HG03520 (cell line): ENCODE data around the gene TAF3.
"Not testable (repeated sequence)": the region's sequence is repeated elsewhere in the genome, so short reads cannot be mapped to it uniquely, and the experiment has no call there.

ENCODE experiments used
- ATAC-seq: cut with Tn5 transposase; IDR thresholded peaks from one replicate; pipeline ENCODE4 v1.9.1; 2021; ENCODE audit warnings: mild to moderate bottlenecking, moderate library complexity; ENCODE audit not compliant: unreplicated experiment

Gene TAF3

DNA sequence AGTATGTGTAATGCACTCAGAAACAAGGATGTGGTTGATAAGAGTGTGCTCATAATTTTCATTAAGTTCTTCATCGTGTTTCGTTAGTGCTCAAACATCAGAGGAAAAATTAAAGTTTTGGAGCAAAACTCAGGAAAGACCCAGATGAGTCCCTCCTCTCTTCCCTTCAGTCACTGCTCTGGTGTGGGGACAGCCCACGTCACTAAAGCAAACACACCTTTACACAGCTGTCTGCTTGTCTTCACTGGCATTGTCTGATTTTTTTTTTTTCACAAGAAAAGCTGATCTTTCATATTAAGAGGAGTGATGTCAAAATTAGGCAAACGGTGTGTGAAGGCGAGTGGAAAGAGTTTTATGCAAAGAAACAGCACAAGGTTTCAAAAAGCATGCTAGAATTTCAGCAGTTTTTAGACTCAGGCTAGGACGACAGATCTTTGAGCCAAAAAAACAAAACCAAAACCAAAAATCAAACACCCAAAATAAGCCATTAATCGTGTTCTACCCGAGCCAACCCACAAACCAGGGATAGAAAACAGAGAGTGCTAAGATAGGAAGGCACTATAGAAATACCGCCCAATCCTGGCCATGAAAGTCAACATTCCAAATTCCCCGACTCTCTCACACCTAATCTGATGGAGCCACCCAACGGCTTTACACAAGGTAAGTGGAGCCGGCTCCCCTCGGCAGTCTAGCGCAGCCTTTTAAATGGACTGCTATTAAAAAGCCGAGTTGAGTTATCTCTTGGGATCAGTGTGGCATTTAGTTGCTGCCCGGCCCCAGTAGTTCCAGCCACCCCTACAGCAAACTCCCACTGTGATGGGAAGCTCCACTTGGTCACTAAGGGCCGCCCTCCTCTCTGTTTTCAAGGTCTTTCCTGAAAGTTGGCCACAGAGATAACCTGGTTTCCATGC lies 208.3 kb downstream of the TAF3 start:
- ATAC-seq, result no peak

GRCh38 chr10:8031211-8031610 lies 212.9 kb downstream of the TAF3 start:
- ATAC-seq, result not testable (repeated sequence)

- ATAC-seq, result no peak
Observed at GRCh38 chr10:8032558-8032957, 214.3 kb downstream of the TAF3 start.

GRCh38 chr10:8033812-8034465 lies 215.6 kb downstream of the TAF3 start:
- ATAC-seq, result no peak

GRCh38 chr10:8034466-8035005 lies 216.2 kb downstream of the TAF3 start:
- ATAC-seq, result no peak

DNA sequence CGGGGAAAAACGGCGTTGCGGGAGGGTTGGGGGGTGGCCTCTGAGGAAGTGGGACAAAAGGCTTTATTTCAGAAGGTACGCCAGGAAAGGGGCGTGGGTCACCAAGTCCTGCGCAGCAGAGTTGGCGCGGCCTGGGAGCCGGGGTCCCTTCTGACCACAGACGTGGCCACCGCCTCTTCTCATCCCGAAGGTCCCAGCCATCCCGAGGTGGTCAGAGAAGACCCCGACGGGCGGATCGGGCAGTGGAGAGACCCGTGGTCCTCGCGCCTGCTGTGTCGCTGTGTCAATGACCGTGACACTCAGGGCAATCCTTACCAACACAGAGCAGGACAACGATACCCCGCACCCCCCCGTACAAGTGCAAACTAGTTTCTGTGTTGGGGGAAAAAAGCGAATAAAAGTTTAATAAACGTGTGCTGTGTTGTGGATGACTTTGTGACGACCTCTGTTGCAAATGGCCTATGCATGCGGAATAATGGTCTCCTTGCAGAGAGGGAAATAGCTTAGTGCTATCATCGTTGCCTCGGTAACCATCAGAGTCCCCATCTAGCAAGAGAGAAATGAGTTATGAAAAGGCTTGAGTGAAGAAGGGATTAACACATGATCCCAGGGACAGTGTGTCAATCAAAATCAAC lies 216.8 kb downstream of the TAF3 start:
- no peak for ATAC-seq

DNA sequence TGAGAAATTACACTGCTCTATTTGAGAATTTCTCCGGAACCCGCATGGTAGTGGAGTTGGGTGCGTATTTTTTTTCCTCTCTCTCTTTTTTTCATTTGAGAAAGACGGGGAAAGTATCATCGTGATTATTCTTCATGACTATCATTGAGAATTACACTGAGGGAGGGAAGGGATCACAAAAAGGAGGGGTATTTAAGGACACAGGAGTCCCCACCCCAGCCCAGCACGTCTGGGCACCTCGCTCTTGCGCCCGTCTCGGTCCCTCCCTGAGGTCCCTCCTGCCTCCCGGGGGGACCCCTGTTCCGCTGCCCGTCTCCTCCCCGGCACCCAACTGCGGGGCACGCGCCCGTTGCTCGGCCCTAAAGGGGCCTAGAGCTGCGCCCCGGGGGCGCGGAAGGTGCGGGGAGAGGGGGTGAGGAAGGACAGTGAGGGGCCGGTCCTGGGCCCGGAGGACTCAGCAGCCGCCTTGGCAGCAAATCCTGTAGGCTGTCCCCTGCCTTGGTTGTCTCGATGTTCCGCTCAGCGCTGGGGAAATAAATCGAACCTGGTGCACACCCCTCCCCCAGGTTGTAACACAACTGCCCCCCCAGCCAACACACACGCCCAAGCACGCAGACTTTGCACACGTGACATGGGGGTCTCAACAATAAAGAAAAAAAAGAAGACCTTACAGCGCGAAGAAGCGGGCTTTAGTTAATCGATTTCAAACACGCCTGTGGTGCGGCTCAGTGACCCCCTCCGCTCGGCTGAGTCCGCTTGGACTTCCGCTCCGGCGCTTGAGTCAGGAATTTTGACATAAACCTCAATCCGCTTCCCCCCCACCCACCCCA lies 217.6 kb downstream of the TAF3 start:
- ATAC-seq, result no peak

- ATAC-seq, result no peak
Observed at GRCh38 chr10:8036506-8037198, 218.3 kb downstream of the TAF3 start.

DNA sequence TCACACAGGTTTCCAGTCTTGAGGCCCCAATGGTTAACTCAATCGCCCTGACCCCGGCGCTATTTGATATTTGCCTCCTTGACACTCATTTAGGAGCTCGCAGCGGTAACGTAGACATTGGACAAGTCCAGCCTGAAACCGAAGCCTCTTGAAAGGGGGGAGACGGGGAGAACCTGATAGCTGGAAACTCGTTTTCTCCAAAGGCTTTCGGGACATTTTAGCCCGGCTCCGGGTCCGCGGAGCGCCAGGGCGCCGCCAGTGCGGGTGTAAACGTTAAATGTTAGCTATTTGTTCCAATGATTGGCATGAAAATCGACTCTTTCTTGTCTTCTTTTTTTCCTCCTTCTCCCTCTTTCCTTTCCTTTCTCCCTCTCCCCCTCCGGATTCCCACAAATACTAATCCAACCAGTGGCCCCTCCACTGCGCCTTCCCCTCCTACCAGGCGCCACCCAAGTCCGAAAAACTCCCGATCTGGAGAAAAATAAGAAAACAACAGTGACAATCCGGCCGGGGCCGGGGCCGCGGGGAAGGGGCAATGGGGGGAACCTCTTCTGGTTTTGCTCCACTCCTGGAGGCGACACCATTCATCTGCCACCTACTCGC lies 219.0 kb downstream of the TAF3 start:
- ATAC-seq, result no peak

- no peak for ATAC-seq
Observed at GRCh38 chr10:8037941-8038894, 219.9 kb downstream of the TAF3 start.

- ATAC-seq, result no peak
Observed at GRCh38 chr10:8039321-8039881, 221.1 kb downstream of the TAF3 start.

DNA sequence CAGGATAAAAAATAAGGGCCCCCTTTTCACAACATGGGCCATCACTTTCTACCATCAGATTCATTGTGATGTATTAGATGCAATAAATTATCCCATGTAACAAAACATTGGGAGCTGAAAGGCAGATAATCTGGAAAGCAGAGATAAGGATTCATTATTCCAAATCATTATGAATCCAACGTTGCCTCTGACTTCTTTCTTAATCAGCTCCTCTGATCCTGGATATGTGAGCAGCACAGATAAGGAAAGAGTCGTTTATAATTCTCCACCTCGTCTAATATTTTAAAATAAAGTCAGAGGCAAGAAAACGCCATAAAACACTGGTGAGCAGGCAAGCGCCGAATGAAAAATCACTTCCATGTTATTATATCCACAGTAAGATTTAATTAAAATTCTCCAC lies 222.3 kb downstream of the TAF3 start:
- no peak for ATAC-seq

DNA sequence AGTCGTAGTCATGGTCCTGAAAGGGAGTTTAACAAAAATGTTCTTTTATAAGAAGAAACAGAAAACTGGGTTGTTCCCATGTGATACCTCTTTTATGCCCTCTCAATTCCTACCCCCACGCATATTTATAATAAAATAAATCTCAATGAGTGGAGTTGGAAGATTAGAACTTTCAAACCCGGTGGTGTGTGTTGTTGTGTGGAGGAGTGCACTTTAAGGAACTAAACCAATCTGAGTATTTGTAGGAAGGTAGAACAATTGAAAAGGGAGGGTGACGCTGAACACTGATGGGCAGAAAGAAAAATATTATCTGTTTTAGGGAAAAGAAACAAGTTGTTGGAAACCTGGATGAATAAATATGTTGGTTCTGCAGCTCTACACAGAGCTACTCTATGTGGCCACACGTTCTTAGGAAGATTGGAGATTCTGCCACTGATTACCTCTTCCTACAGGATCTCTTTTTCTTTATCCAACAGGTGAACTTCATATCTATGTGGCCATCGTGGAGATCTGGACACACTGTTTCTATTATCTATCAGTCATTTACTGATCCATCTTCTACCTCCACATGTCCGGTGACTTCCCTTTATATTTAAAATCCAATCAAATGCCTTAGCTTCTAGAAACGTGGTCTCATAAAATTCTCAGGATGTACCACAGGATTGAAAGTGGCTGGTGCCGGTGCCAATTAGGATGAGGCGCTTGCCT lies 223.1 kb downstream of the TAF3 start:
- ATAC-seq, result no peak

DNA sequence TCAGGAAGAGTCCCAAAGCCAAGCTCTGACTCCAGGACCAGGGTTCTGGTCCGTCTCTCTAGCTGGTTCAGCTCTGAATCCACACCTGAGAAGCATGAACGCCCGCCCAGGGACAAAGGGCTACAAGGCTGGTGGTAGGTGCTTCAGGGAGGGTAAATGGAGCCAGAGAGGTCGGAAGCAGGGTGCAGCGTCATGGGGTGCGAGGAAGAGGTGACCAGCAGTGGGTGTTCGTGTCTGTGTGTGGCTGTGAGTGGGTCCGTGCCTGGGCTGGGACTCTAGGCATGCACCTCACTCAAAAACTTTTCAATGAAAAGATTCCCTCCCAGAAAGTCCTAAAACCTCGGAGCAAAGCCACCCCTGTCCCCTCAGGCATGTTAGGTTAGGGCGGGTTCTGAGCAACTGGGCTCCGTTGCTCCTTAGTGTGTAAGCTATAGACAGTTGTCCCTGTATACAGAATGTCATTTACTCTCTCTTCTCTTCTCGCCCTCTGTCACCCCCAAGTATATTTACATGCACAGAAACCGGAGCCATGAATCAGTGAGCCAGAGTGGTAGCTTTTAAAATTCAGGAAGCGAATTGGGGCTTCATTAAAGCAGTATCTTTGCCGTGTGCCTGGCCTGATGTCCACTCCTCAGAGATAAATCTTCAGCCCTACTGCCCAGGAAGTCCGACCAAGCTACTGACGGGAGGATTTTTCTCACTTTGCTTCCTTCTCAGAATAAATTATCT lies 223.9 kb downstream of the TAF3 start:
- ATAC-seq, result no peak

DNA sequence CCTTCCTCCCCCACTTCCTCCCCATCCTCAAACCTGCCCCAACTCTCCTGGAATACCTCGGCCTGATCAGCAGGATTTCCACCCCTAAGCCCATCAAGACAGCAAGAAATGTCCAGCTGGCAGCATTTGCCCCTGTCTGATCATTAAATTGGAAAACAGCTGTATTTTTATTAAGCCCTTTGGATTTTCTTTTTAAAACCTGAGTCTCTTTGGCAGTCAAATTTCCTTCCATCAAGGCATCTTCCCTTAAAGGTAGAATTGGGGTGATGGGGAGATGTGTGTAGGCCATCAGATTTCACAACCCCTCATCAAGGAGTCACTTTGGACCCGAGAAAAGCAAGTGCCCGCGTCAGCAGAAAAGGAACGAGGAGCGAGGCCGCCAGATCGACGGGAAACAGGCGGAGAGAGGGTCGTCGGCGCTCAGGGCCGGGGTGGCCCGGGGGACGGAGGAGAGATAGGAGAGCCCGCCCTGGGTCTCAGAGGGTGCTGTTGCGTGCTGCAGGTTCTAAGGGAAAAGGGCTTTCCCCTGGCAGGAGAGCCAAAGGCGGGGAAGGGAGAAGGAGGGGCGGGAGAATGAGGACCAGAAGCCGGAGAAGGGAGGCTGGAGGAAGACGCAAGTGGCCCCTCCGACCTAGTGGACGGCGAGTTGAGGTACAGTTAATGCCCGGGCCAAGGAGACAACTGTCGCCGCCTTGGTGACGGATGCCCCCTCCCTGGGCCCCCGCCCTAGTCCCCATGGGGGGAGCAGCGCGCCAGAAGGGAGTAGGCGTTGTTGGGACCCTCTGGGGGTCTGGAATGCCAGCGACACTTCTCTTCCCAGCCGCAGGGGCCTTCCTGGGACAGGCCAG lies 224.6 kb downstream of the TAF3 start:
- ATAC-seq, result no peak
